ENCODE data around the gene IFTAP.

- TF ChIP-seq CTCF (conservative IDR thresholded peaks at IDR 0.05; ENCODE audit: low read depth, low read length), result no peak
- TF ChIP-seq EZH2 (IDR thresholded peaks at IDR 0.05; ENCODE audit: borderline replicate concordance, low read depth, low read length, poor library complexity, severe bottlenecking), result no peak
These were observed 19.8 kb upstream of the IFTAP start for GRCh38 chr11:36574486-36574885.
